Upper lobe of left lung (tissue), 6 donors: ENCODE results near the gene KCNMA1. TPM values are rescaled to one million over a fixed set of nuclear protein-coding genes. Genes with fewer than 3 reads are reported as not detected.

ENCODE experiments used
- ATAC-seq, 2 donors: fragments of 200-7000 bp; cut with Tn5 transposase; one replicate each; pipeline ENCODE4 v1.9.1; 2022; ENCODE audit warnings: mild to moderate bottlenecking in 2 of 2, moderate library complexity in 2 of 2; ENCODE audit not compliant: low FRiP score in 2 of 2
- DNase-seq, 2 donors: peaks; one replicate each; pipeline ENCODE4 v3.0.0-alpha.2; 2019 to 2020
- H3K27ac ChIP-seq, 4 donors: fragments of 200-600 bp; sonication (generic); one replicate each; pipeline ENCODE4 v1.5.1; 2016 to 2019
- H3K27me3 ChIP-seq, 4 donors: fragments of 200-600 bp; sonication (generic); one replicate each; pipeline ENCODE4 v1.5.1; 2017 to 2019
- H3K36me3 ChIP-seq, 4 donors: fragments of 200-600 bp; sonication (generic); one replicate each; pipeline ENCODE4 v1.5.1; 2016 to 2019
- H3K4me1 ChIP-seq, 4 donors: fragments of 200-600 bp; sonication (generic); one replicate each; pipeline ENCODE4 v1.5.1; 2018 to 2019
- H3K4me3 ChIP-seq, 4 donors: fragments of 200-600 bp; sonication (generic); one replicate each; pipeline ENCODE4 v1.5.1; 2017 to 2019; ENCODE audit warnings: mild to moderate bottlenecking in 2 of 4, moderate library complexity in 1 of 4
- H3K9me3 ChIP-seq, 4 donors: fragments of 200-600 bp; sonication (generic); one replicate each; pipeline ENCODE4 v1.5.1; 2018 to 2019
- CTCF ChIP-seq, 6 experiments: fragments of 450-650 bp in 4 of 6; fragments of 200-600 bp in 2 of 6; sonication (generic) in 2 of 6; IDR thresholded peaks; one replicate each; pipeline ENCODE4 v1.5.1; 2016 to 2019; ENCODE audit warnings: antibody characterized with exemption in 6 of 6
- EP300 ChIP-seq, 4 donors: sonication (generic); formaldehyde crosslinking; IDR thresholded peaks; one replicate each; pipeline ENCODE4 v1.5.1; 2017; ENCODE audit warnings: antibody characterized with exemption in 4 of 4, control low read depth in 2 of 4
- POLR2A ChIP-seq, 4 donors: fragments of 450-650 bp; IDR thresholded peaks; one replicate each; pipeline ENCODE4 v1.5.1; 2016 to 2017; ENCODE audit warnings: antibody characterized with exemption in 4 of 4, mild to moderate bottlenecking in 2 of 4
- POLR2AphosphoS5 ChIP-seq, 2 donors: sonication (generic); formaldehyde crosslinking; IDR thresholded peaks; one replicate each; pipeline ENCODE4 v1.5.1; 2017; ENCODE audit warnings: antibody characterized with exemption in 2 of 2
- WGBS, 2 donors: methylation state at CpG; one replicate each; pipeline ENCODE4 v1.1.5; 2017 to 2018; 5-methylcytosine and 5-hydroxymethylcytosine counted together
- total RNA-seq, 6 donors: library from RNA; depleted of rRNA in 4 of 6; stranded (reverse); fragments of >200 nt in 4 of 6; gene quantifications; one replicate each; pipeline versions ENCODE4 v1.1.0 to v1.2.1, GENCODE V29; 2016 to 2021
- donor health status: DM: no; HTN: no; CAD: no; lungs with moderate emphysema.
- donor health status: DM: no; HTN: yes; CAD: no; lungs with severe emphysema.

KCNMA1 gene
- total RNA-seq, 6 donors from 2014 or later: 5.8 to 107 (median 22.0) TPM

- Histone ChIP-seq H3K9me3 (no peaks in the 10 kb centered on the region), H3K27me3 (no peaks in the 10 kb centered on the region), H3K4me3 (no peak overlapping the region), H3K4me1 (peaks cover 5 to 23% (median 11%) of the 10 kb centered on the region in 4 donors), H3K36me3 (no peaks in the 10 kb centered on the region), H3K27ac (no peak overlapping the region)
- WGBS, 2 donors: 64% methylated on average over 3 of the region's 3 CpGs
- ATAC-seq (no peak), DNase-seq (no peak)
- TF ChIP-seq EP300 (IDR thresholded peaks at IDR 0.05) (no peak), POLR2AphosphoS5 (IDR thresholded peaks at IDR 0.05) (no peak), POLR2A (IDR thresholded peaks at IDR 0.05) (no peak), CTCF (IDR thresholded peaks at IDR 0.05) (no peak)
Observed at GRCh38 chr10:77404810-77405209, 232.8 kb downstream of the KCNMA1 start.

- Histone ChIP-seq H3K4me3 (no peak overlapping the region), H3K9me3 (no peaks in the 10 kb centered on the region), H3K4me1 (peaks cover 5 to 18% (median 10%) of the 10 kb centered on the region in 4 donors), H3K36me3 (no peaks in the 10 kb centered on the region), H3K27me3 (no peaks in the 10 kb centered on the region), H3K27ac (no peak overlapping the region)
- no peak for TF ChIP-seq EP300 (IDR thresholded peaks at IDR 0.05)
- peak in 1 of 2 donors; percentile 23 for DNase-seq
- WGBS, 2 donors: 90% methylated on average over 6 to 8 of the region's 8 CpGs
- no peak for ATAC-seq
Observed at GRCh38 chr10:77403761-77404160, 233.8 kb downstream of the KCNMA1 start.

- WGBS, 2 donors: 65 to 69% methylated on average over 3 of the region's 3 CpGs
- DNase-seq (peak in 1 of 2 donors; percentile 58), ATAC-seq (peak; percentile 29 to 81)
- Histone ChIP-seq H3K27ac (peak overlapping the region in 3 of 4 donors; percentile 33 to 77 (median 71)), H3K27me3 (no peaks in the 10 kb centered on the region), H3K9me3 (no peaks in the 10 kb centered on the region), H3K36me3 (no peaks in the 10 kb centered on the region), H3K4me1 (peaks cover 5 to 18% (median 10%) of the 10 kb centered on the region in 4 donors), H3K4me3 (no peak overlapping the region)
- no peak for TF ChIP-seq CTCF (IDR thresholded peaks at IDR 0.05)
- peak in 2 of 4 donors; percentile 41 to 95 for TF ChIP-seq EP300 (IDR thresholded peaks at IDR 0.05)
- no peak for TF ChIP-seq POLR2A (IDR thresholded peaks at IDR 0.05)
- TF ChIP-seq POLR2AphosphoS5 (IDR thresholded peaks at IDR 0.05): peak; percentile 20 to 67
Observed at GRCh38 chr10:77401683-77402082, 235.9 kb downstream of the KCNMA1 start.

GRCh38 chr10:77400033-77400432 is 237.6 kb downstream of the KCNMA1 start:
- DNase-seq: no peak
- Histone ChIP-seq H3K4me3 (no peak overlapping the region), H3K27ac (no peak overlapping the region), H3K4me1 (peaks cover 0 to 11% (median 3%) of the 10 kb centered on the region in 4 donors), H3K9me3 (no peaks in the 10 kb centered on the region), H3K27me3 (no peaks in the 10 kb centered on the region), H3K36me3 (no peaks in the 10 kb centered on the region)
- 68 to 69% methylated on average over 3 to 4 of the region's 4 CpGs for WGBS, 2 donors
- ATAC-seq: no peak
- TF ChIP-seq CTCF (IDR thresholded peaks at IDR 0.05): no peak
- TF ChIP-seq POLR2AphosphoS5 (IDR thresholded peaks at IDR 0.05): no peak
- TF ChIP-seq POLR2A (IDR thresholded peaks at IDR 0.05): no peak
- TF ChIP-seq EP300 (IDR thresholded peaks at IDR 0.05): no peak

- Histone ChIP-seq H3K9me3 (no peaks in the 10 kb centered on the region), H3K4me1 (peaks cover 0 to 11% (median 3%) of the 10 kb centered on the region in 4 donors), H3K27me3 (no peaks in the 10 kb centered on the region), H3K36me3 (no peaks in the 10 kb centered on the region), H3K4me3 (no peak overlapping the region), H3K27ac (no peak overlapping the region)
- TF ChIP-seq POLR2AphosphoS5 (IDR thresholded peaks at IDR 0.05): no peak
- TF ChIP-seq CTCF (IDR thresholded peaks at IDR 0.05): no peak
- TF ChIP-seq EP300 (IDR thresholded peaks at IDR 0.05): no peak
- TF ChIP-seq POLR2A (IDR thresholded peaks at IDR 0.05): no peak
- 71 to 82% methylated on average over 10 of the region's 10 CpGs for WGBS, 2 donors
- no peak for DNase-seq
- ATAC-seq: no peak
Observed at GRCh38 chr10:77398986-77399755, 238.4 kb downstream of the KCNMA1 start.
